ENCODE results near the gene LIMS1.

GRCh38 chr2:108616751-108617161 lies 82.5 kb downstream of the LIMS1 start:
- TF ChIP-seq CTCF (IDR thresholded peaks at IDR 0.05; ENCODE audit: insufficient read depth, low read length, poor library complexity, severe bottlenecking) (no peak), EZH2phosphoT487 (conservative IDR thresholded peaks at IDR 0.05; ENCODE audit: low read length) (no peak)

Measured in SU-DHL-6 (cell line).